ENCODE measurements around the gene ZW10. TPM values are rescaled to one million over a fixed set of nuclear protein-coding genes. Genes with fewer than 3 reads are reported as not detected.

The ZW10 gene
- total RNA-seq, 1 experiment from 2014 or later = 26.0 TPM

DNA sequence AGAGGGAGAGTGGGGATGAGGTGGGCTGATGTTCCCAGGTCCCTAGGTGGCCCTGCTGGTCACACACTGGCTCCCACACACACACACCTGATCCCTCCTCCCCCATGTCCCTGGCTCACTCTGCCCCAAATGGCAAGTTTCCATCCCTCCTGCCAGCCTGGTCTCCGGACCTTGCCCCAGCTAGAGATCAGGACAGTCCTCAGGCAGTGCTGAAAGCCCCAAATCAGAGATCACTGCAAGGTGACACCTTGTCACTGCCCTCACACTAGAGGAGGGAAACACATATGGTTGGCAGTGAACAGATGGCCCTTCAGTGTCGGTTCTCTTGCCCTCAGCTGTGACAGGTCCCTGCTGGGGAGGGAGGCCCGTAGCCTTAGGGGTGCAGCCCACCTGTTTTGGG is 75.0 kb downstream of the ZW10 start:
- TF ChIP-seq, protein P1, sequence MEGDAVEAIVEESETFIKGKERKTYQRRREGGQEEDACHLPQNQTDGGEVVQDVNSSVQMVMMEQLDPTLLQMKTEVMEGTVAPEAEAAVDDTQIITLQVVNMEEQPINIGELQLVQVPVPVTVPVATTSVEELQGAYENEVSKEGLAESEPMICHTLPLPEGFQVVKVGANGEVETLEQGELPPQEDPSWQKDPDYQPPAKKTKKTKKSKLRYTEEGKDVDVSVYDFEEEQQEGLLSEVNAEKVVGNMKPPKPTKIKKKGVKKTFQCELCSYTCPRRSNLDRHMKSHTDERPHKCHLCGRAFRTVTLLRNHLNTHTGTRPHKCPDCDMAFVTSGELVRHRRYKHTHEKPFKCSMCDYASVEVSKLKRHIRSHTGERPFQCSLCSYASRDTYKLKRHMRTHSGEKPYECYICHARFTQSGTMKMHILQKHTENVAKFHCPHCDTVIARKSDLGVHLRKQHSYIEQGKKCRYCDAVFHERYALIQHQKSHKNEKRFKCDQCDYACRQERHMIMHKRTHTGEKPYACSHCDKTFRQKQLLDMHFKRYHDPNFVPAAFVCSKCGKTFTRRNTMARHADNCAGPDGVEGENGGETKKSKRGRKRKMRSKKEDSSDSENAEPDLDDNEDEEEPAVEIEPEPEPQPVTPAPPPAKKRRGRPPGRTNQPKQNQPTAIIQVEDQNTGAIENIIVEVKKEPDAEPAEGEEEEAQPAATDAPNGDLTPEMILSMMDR (conservative IDR thresholded peaks at IDR 0.05) = no peak
- no peaks in the 10 kb centered on the region for H3K4me1 ChIP-seq (ENCODE audit: insufficient read depth, low read length)
- WGBS (ENCODE audit: extremely low coverage, insufficient read length, low lambda C conversion rate) = no CpG with 5 or more reads among the region's 3 CpGs
- no peak overlapping the region for H3K27ac ChIP-seq (ENCODE audit: insufficient read length, low read depth, low read length)
- H3K79me2 ChIP-seq (ENCODE audit: insufficient read depth, low read length) = no peaks in the 10 kb centered on the region
- H3K27me3 ChIP-seq (ENCODE audit: insufficient read depth, low read length) = no peaks in the 10 kb centered on the region
- no peak overlapping the region for H3K4ac ChIP-seq (ENCODE audit: low read depth, low read length)
- H3K23ac ChIP-seq (ENCODE audit: insufficient read length, low read depth, low read length) = no peak overlapping the region
- H2BK15ac ChIP-seq (ENCODE audit: low read depth, low read length) = no peak overlapping the region
- no peaks in the 10 kb centered on the region for H3K23me2 ChIP-seq (ENCODE audit: insufficient read length, low read depth, low read length, poor library complexity, severe bottlenecking)
- no peak overlapping the region for H4K91ac ChIP-seq (ENCODE audit: insufficient read length, low read depth, low read length)
- no peak overlapping the region for H3K27ac Mint-ChIP-seq
- H2BK12ac ChIP-seq (ENCODE audit: insufficient read length, low read depth, low read length) = no peak overlapping the region
- H2BK120ac ChIP-seq (ENCODE audit: low read depth, low read length, poor library complexity, severe bottlenecking) = no peak overlapping the region
- H2AFZ ChIP-seq (ENCODE audit: low read length) = no peak overlapping the region
- peaks cover 2% of the 10 kb centered on the region; the same call in 1 of the 2 replicates for H3K27me3 Mint-ChIP-seq (ENCODE audit: low read depth)
- H3K4me3 Mint-ChIP-seq = no peak overlapping the region
- H2BK20ac ChIP-seq (ENCODE audit: low read depth, low read length, poor library complexity, severe bottlenecking) = no peak overlapping the region
- peaks cover 2 to 8% of the 10 kb centered on the region in 2 experiments; a peak in 3 of 4 replicates for H3K4me1 Mint-ChIP-seq
- no peaks in the 10 kb centered on the region for H4K20me1 ChIP-seq (ENCODE audit: control insufficient read depth, insufficient read depth, insufficient read length)
- no peak overlapping the region for H3K9ac ChIP-seq (ENCODE audit: extremely low read depth, insufficient read length, low read length)
- no peak overlapping the region for H3K4me2 ChIP-seq (ENCODE audit: insufficient read depth, insufficient read length, low read length)
- H3K18ac ChIP-seq (ENCODE audit: insufficient read length, low read depth, low read length) = no peak overlapping the region
- no peaks in the 10 kb centered on the region for H3K79me1 ChIP-seq (ENCODE audit: insufficient read depth, low read depth, low read length, poor library complexity, severe bottlenecking)
- no peak overlapping the region for H4K8ac ChIP-seq (replicated peaks; ENCODE audit: insufficient read length, low read depth, low read length)
- H3K36me3 Mint-ChIP-seq (ENCODE audit: insufficient read depth in 1 of 3, low read depth in 3 of 3) = peaks cover 0 to 4% (median 0%) of the 10 kb centered on the region in 3 experiments; a peak in 5 of 7 replicates
- H3K56ac ChIP-seq (ENCODE audit: insufficient read length, low read depth, low read length) = no peak overlapping the region
- no peak overlapping the region for H4K5ac ChIP-seq (ENCODE audit: insufficient read length, low read depth, low read length)
- H3T11ph ChIP-seq (ENCODE audit: low read length) = no peak overlapping the region
- H3K9me3 Mint-ChIP-seq = peaks cover 0 to 6% of the 10 kb centered on the region in 2 experiments; a peak in 1 of 5 replicates
- no peaks in the 10 kb centered on the region for H3K9me3 ChIP-seq (ENCODE audit: control insufficient read depth, low read depth, low read length)
- H2BK5ac ChIP-seq (ENCODE audit: insufficient read length, low read length) = no peak overlapping the region
- DNase-seq = no peak
- no peak overlapping the region for H3K14ac ChIP-seq (ENCODE audit: insufficient read depth, low read length)
- H2AK5ac ChIP-seq (ENCODE audit: insufficient read length, low read length) = no peak overlapping the region
